Chondrocyte (in vitro differentiated cells): ENCODE results near the gene NUDT22. TPM values are rescaled to one million over a fixed set of nuclear protein-coding genes. Genes with fewer than 3 reads are reported as not detected.

Source experiments
- DNase-seq: peaks from one replicate; pipeline ENCODE4 v3.0.0; 2021; ENCODE audit warnings: mixed read lengths, low spot score
- H3K27ac Mint-ChIP-seq: one replicate; pipeline ENCODE4 v1.8.0; 2021; ENCODE audit warnings: mild to moderate bottlenecking, moderate library complexity, mixed read lengths; ENCODE audit not compliant: unreplicated experiment
- H3K27me3 Mint-ChIP-seq: 2 replicates; pipeline ENCODE4 v1.8.0; 2021; ENCODE audit warnings: low read depth, mixed read lengths
- H3K36me3 Mint-ChIP-seq: 2 replicates; pipeline ENCODE4 v1.8.0; 2021; ENCODE audit warnings: low read depth, mixed read lengths
- H3K4me1 Mint-ChIP-seq: 2 replicates; pipeline ENCODE4 v1.8.0; 2021; ENCODE audit warnings: low read depth, mild to moderate bottlenecking, mixed read lengths
- H3K4me3 Mint-ChIP-seq: one replicate; pipeline ENCODE4 v1.8.0; 2021; ENCODE audit warnings: mild to moderate bottlenecking, moderate library complexity, mixed read lengths; ENCODE audit not compliant: unreplicated experiment
- H3K9me3 Mint-ChIP-seq: 2 replicates; pipeline ENCODE4 v1.8.0; 2021; ENCODE audit warnings: low read depth, mixed read lengths
- CTCF ChIP-seq: fragments of 200-600 bp; sonication (generic); IDR thresholded peaks from 2 replicates; pipeline ENCODE4 v1.5.0; 2021; ENCODE audit warnings: antibody characterized with exemption, mild to moderate bottlenecking, moderate library complexity
- total RNA-seq: library from RNA; stranded (reverse); gene quantifications from 3 replicates; pipeline ENCODE4 v1.2.1, GENCODE V29; 2021

NUDT22 gene
- total RNA-seq, 1 donor from 2014 or later = 42.1 TPM

GRCh38 chr11:64230171-64230984 lies 4.3 kb downstream of the NUDT22 start, which contains the start of gene DNAJC4:
Gene DNAJC4 (plus strand): TSS chr11:64230548. CDS start chr11:64230855, 307 bp downstream.
- no peak for TF ChIP-seq CTCF
- Mint-ChIP-seq H3K4me3 (peak within 1 kb of the TSS; percentile 75), H3K27ac (peak within 1 kb of the TSS; percentile 77), H3K36me3 (no peaks in the 10 kb centered on the region), H3K9me3 (no peaks in the 10 kb centered on the region), H3K4me1 (peaks cover 60% of the 10 kb centered on the region), H3K27me3 (no peaks in the 10 kb centered on the region)
- DNase-seq = no peak

GRCh38 chr11:64230985-64231365 lies 4.9 kb downstream of the NUDT22 start:
- Mint-ChIP-seq H3K27me3 (no peaks in the 10 kb centered on the region), H3K9me3 (no peaks in the 10 kb centered on the region), H3K36me3 (no peaks in the 10 kb centered on the region), H3K27ac (peak overlapping the region; percentile 73), H3K4me3 (peak overlapping the region; percentile 75), H3K4me1 (peaks cover 62% of the 10 kb centered on the region)
- no peak for DNase-seq
- TF ChIP-seq CTCF = no peak

GRCh38 chr11:64231546-64231945 lies 5.5 kb downstream of the NUDT22 start:
- H3K36me3 Mint-ChIP-seq = no peaks in the 10 kb centered on the region
- no peak for DNase-seq
- peak overlapping the region; percentile 75 for H3K4me3 Mint-ChIP-seq
- H3K27me3 Mint-ChIP-seq = no peaks in the 10 kb centered on the region
- H3K9me3 Mint-ChIP-seq = no peaks in the 10 kb centered on the region
- H3K27ac Mint-ChIP-seq = peak overlapping the region; percentile 41
- H3K4me1 Mint-ChIP-seq = peaks cover 61% of the 10 kb centered on the region
- TF ChIP-seq CTCF = no peak

GRCh38 chr11:64232182-64232966 lies 6.3 kb downstream of the NUDT22 start:
- Mint-ChIP-seq H3K4me1 (peaks cover 53% of the 10 kb centered on the region), H3K27ac (peak overlapping the region; percentile 63), H3K36me3 (peaks cover 3% of the 10 kb centered on the region), H3K9me3 (no peaks in the 10 kb centered on the region), H3K4me3 (peak overlapping the region; percentile 31), H3K27me3 (no peaks in the 10 kb centered on the region)
- no peak for TF ChIP-seq CTCF
- no peak for DNase-seq

- peaks cover 47% of the 10 kb centered on the region for H3K4me1 Mint-ChIP-seq
Observed at GRCh38 chr11:64232967-64233315, 6.9 kb downstream of the NUDT22 start.

More at GRCh38 chr11:64232967-64233315, 6.9 kb downstream of the NUDT22 start:
- Mint-ChIP-seq H3K27ac (peak overlapping the region; percentile 63), H3K27me3 (no peaks in the 10 kb centered on the region), H3K36me3 (peaks cover 5% of the 10 kb centered on the region), H3K9me3 (no peaks in the 10 kb centered on the region), H3K4me3 (no peak overlapping the region)
- TF ChIP-seq CTCF = no peak
- DNase-seq = no peak
